ENCODE data around the gene GALNT6. TPM values are rescaled to one million over a fixed set of nuclear protein-coding genes. Genes with fewer than 3 reads are reported as not detected.

Gene GALNT6
- total RNA-seq, 1 donor from 2014 or later = 3.7 TPM

GRCh38 chr12:51381226-51382079 lies 9.8 kb downstream of the GALNT6 start:
- Mint-ChIP-seq H3K4me3 (ENCODE audit: low read depth) (no peak overlapping the region), H3K27ac (no peak overlapping the region)

GRCh38 chr12:51379571-51379970 lies 11.6 kb downstream of the GALNT6 start:
- H3K9me3 Mint-ChIP-seq (ENCODE audit: low read depth) = no peaks in the 10 kb centered on the region
- no peak for DNase-seq (ENCODE audit: low spot score, unreplicated experiment)
- no peak overlapping the region for H3K4me3 Mint-ChIP-seq (ENCODE audit: low read depth)
- no peak for TF ChIP-seq CTCF (IDR thresholded peaks at IDR 0.05; ENCODE audit: unreplicated experiment)
- H3K27me3 Mint-ChIP-seq = peaks cover 9% of the 10 kb centered on the region
- no peak overlapping the region for H3K27ac Mint-ChIP-seq
- no peaks in the 10 kb centered on the region for H3K36me3 Mint-ChIP-seq (ENCODE audit: insufficient read depth)
- H3K4me1 Mint-ChIP-seq (ENCODE audit: low read depth) = no peaks in the 10 kb centered on the region

More at GRCh38 chr12:51381226-51382079, 9.8 kb downstream of the GALNT6 start:
- Mint-ChIP-seq H3K27me3 (peaks cover 12% of the 10 kb centered on the region), H3K4me1 (ENCODE audit: low read depth) (peaks cover 3% of the 10 kb centered on the region), H3K9me3 (ENCODE audit: low read depth) (no peaks in the 10 kb centered on the region), H3K36me3 (ENCODE audit: insufficient read depth) (no peaks in the 10 kb centered on the region)
- DNase-seq (ENCODE audit: low spot score, unreplicated experiment) = no peak
- no peak for TF ChIP-seq CTCF (IDR thresholded peaks at IDR 0.05; ENCODE audit: unreplicated experiment)

- Mint-ChIP-seq H3K4me3 (ENCODE audit: low read depth) (no peak overlapping the region), H3K9me3 (ENCODE audit: low read depth) (no peaks in the 10 kb centered on the region), H3K27ac (no peak overlapping the region), H3K4me1 (ENCODE audit: low read depth) (no peaks in the 10 kb centered on the region), H3K36me3 (ENCODE audit: insufficient read depth) (no peaks in the 10 kb centered on the region), H3K27me3 (peaks cover 6% of the 10 kb centered on the region)
- TF ChIP-seq CTCF (IDR thresholded peaks at IDR 0.05; ENCODE audit: unreplicated experiment) = no peak
- DNase-seq (ENCODE audit: low spot score, unreplicated experiment) = no peak
Measured at GRCh38 chr12:51378749-51379148, 12.5 kb downstream of the GALNT6 start.

- no peak for DNase-seq (ENCODE audit: low spot score, unreplicated experiment)
- TF ChIP-seq CTCF (IDR thresholded peaks at IDR 0.05; ENCODE audit: unreplicated experiment) = no peak
- Mint-ChIP-seq H3K4me3 (ENCODE audit: low read depth) (no peak overlapping the region), H3K9me3 (ENCODE audit: low read depth) (no peaks in the 10 kb centered on the region), H3K4me1 (ENCODE audit: low read depth) (no peaks in the 10 kb centered on the region), H3K36me3 (ENCODE audit: insufficient read depth) (no peaks in the 10 kb centered on the region), H3K27ac (peak overlapping the region; percentile 9), H3K27me3 (no peaks in the 10 kb centered on the region)
Measured at GRCh38 chr12:51377099-51377984, 13.9 kb downstream of the GALNT6 start.

GRCh38 chr12:51374856-51375255 lies 16.4 kb downstream of the GALNT6 start:
- Mint-ChIP-seq H3K9me3 (ENCODE audit: low read depth) (no peaks in the 10 kb centered on the region), H3K36me3 (ENCODE audit: insufficient read depth) (no peaks in the 10 kb centered on the region), H3K27me3 (no peaks in the 10 kb centered on the region), H3K4me3 (ENCODE audit: low read depth) (no peak overlapping the region), H3K4me1 (ENCODE audit: low read depth) (peaks cover 11% of the 10 kb centered on the region), H3K27ac (no peak overlapping the region)
- no peak for TF ChIP-seq CTCF (IDR thresholded peaks at IDR 0.05; ENCODE audit: unreplicated experiment)
- DNase-seq (ENCODE audit: low spot score, unreplicated experiment) = no peak

All from progenitor cell of endocrine pancreas (in vitro differentiated cells).